ENCODE results near the gene CASP8.

Gene CASP8

GRCh38 chr2:201244829-201245228, 15.5 kb upstream of the CASP8 start:
- no peak for DNase-seq

- no peak for DNase-seq
Measured at GRCh38 chr2:201246280-201246679, 14.1 kb upstream of the CASP8 start.

GRCh38 chr2:201248288-201248844, 12.0 kb upstream of the CASP8 start:
- no peak for DNase-seq

- no peak for DNase-seq
Measured at GRCh38 chr2:201249889-201250288, 10.4 kb upstream of the CASP8 start.

- no peak for DNase-seq
Measured at GRCh38 chr2:201250741-201251140, 9.6 kb upstream of the CASP8 start.

- DNase-seq = no peak
Measured at GRCh38 chr2:201254081-201254730, 6.1 kb upstream of the CASP8 start.

- DNase-seq = no peak
Measured at GRCh38 chr2:201255408-201256033, 4.8 kb upstream of the CASP8 start.

- no peak for DNase-seq
Measured at GRCh38 chr2:201256082-201256481, 4.3 kb upstream of the CASP8 start.

- DNase-seq = no peak
Measured at GRCh38 chr2:201257381-201257955, 2.9 kb upstream of the CASP8 start.

- DNase-seq = no peak
Measured at GRCh38 chr2:201257956-201258665, 2.2 kb upstream of the CASP8 start.

- DNase-seq = no peak
Measured at GRCh38 chr2:201258666-201259615, 1.4 kb upstream of the CASP8 start.

GRCh38 chr2:201261471-201261870, 1.1 kb downstream of the CASP8 start:
- no peak for DNase-seq

GRCh38 chr2:201261906-201262305, 1.6 kb downstream of the CASP8 start:
- DNase-seq = no peak

- DNase-seq = no peak
Measured at GRCh38 chr2:201262718-201263117, 2.4 kb downstream of the CASP8 start.

GRCh38 chr2:201263779-201264178, 3.4 kb downstream of the CASP8 start:
- DNase-seq = no peak

GRCh38 chr2:201264472-201265173, 4.3 kb downstream of the CASP8 start:
- no peak for DNase-seq

- no peak for DNase-seq
Measured at GRCh38 chr2:201266629-201267028, 6.3 kb downstream of the CASP8 start.

- no peak for DNase-seq
Measured at GRCh38 chr2:201267278-201268030, 7.1 kb downstream of the CASP8 start.

- peak; percentile 25 for DNase-seq
Measured at GRCh38 chr2:201269764-201270163, 9.4 kb downstream of the CASP8 start.

- no peak for DNase-seq
Measured at GRCh38 chr2:201270293-201271001, 10.1 kb downstream of the CASP8 start.

Measured in NCI-H1105 treated with DMSO at 0.1 percent for 48 hours (cell line).